MM.1S (cell line): ENCODE measurements around the gene PRMT9.
A peak's percentile ranks its signal among the peaks of the same experiment; 100 is the strongest.

ENCODE experiments used
- DNase-seq: peaks from one replicate; pipeline ENCODE4 v3.0.0-alpha.2; 2015
- H2AFZ ChIP-seq: fragments of 300-600 bp; sonication (generic); 2 replicates; pipeline ENCODE4 v1.6.0; 2016; ENCODE audit warnings: antibody characterized with exemption, low read length
- H3F3A ChIP-seq: fragments of 300-600 bp; sonication (generic); 2 replicates; pipeline ENCODE4 v1.6.1; 2016; ENCODE audit warnings: mild to moderate bottlenecking, antibody characterized with exemption, low read length, moderate library complexity, mixed read lengths; ENCODE audit not compliant: insufficient read depth
- H3K27ac ChIP-seq: fragments of 300-600 bp; sonication (generic); 2 replicates; pipeline ENCODE4 v1.5.1; 2016; ENCODE audit warnings: mild to moderate bottlenecking, low read length
- H3K27me3 ChIP-seq: fragments of 300-600 bp; sonication (generic); replicated peaks from 2 replicates; pipeline ENCODE4 v1.6.0; 2016; ENCODE audit warnings: low read length; ENCODE audit not compliant: insufficient read depth
- H3K36me3 ChIP-seq: fragments of 300-600 bp; sonication (generic); replicated peaks from 2 replicates; pipeline ENCODE4 v1.6.1; 2016; ENCODE audit warnings: mild to moderate bottlenecking, low read length, mixed read lengths; ENCODE audit not compliant: insufficient read depth
- H3K4me1 ChIP-seq: fragments of 300-600 bp; sonication (generic); 2 replicates; pipeline ENCODE4 v1.6.1; 2016; ENCODE audit warnings: low read length, mixed read lengths
- H3K4me2 ChIP-seq: fragments of 300-600 bp; sonication (generic); 2 replicates; pipeline ENCODE4 v1.6.0; 2016; ENCODE audit warnings: low read depth, low read length
- H3K4me3 ChIP-seq: fragments of 300-600 bp; sonication (generic); 2 replicates; pipeline ENCODE4 v1.5.1; 2016; ENCODE audit warnings: low read length, mixed read lengths
- H3K79me2 ChIP-seq: fragments of 300-600 bp; sonication (generic); 2 replicates; pipeline ENCODE4 v1.6.1; 2016; ENCODE audit warnings: mixed run types, low read length, mixed read lengths
- H3K9ac ChIP-seq: fragments of 300-600 bp; sonication (generic); 2 replicates; pipeline ENCODE4 v1.6.1; 2016; ENCODE audit warnings: low read length, mixed read lengths
- H3K9me2 ChIP-seq: fragments of 300-600 bp; sonication (generic); replicated peaks from 2 replicates; pipeline ENCODE4 v1.6.1; 2016; ENCODE audit warnings: mild to moderate bottlenecking, low read length, mixed read lengths; ENCODE audit not compliant: insufficient read depth
- H3K9me3 ChIP-seq: fragments of 300-600 bp; sonication (generic); replicated peaks from 2 replicates; pipeline ENCODE4 v1.6.1; 2016; ENCODE audit warnings: mild to moderate bottlenecking, low read length, mixed read lengths; ENCODE audit not compliant: insufficient read depth
- H4K20me1 ChIP-seq: fragments of 300-600 bp; sonication (generic); 2 replicates; pipeline ENCODE4 v1.6.1; 2016; ENCODE audit warnings: mild to moderate bottlenecking, low read length, moderate library complexity, mixed read lengths; ENCODE audit not compliant: insufficient read depth
- CTCF ChIP-seq: fragments of 300-600 bp; sonication (generic); IDR thresholded peaks from 2 replicates; pipeline ENCODE4 v1.5.1; 2016; ENCODE audit warnings: antibody characterized with exemption, low read length, mixed read lengths
- EZH2 ChIP-seq: fragments of 300-600 bp; sonication (generic); optimal IDR thresholded peaks from 2 replicates; pipeline ENCODE3; 2017; ENCODE audit warnings: low read depth, mild to moderate bottlenecking, antibody characterized with exemption, low read length, mixed read lengths
- EZH2phosphoT487 ChIP-seq: fragments of 300-600 bp; sonication (generic); IDR thresholded peaks from 2 replicates; pipeline ENCODE4 v1.6.1; 2018; ENCODE audit warnings: antibody characterized with exemption, low read length

Gene PRMT9

GRCh38 chr4:147620315-147620714 is 63.6 kb downstream of the PRMT9 start:
- Histone ChIP-seq H3K79me2 (peaks cover 50% of the 10 kb centered on the region), H3K36me3 (no peaks in the 10 kb centered on the region; the same call in 1 of the 2 replicates), H3K27ac (no peak overlapping the region), H3K9me3 (no peaks in the 10 kb centered on the region), H3K4me3 (no peak overlapping the region), H3K9me2 (no peaks in the 10 kb centered on the region), H2AFZ (no peak overlapping the region), H3K4me1 (0 out of 2 replicates have a peak, but pooled peaks cover 9% of the 10 kb centered on the region), H3K27me3 (no peaks in the 10 kb centered on the region), H3K4me2 (no peak overlapping the region), H3F3A (peaks cover 13% of the 10 kb centered on the region), H3K9ac (no peak overlapping the region), H4K20me1 (no peaks in the 10 kb centered on the region)
- DNase-seq = no peak
- TF ChIP-seq EZH2phosphoT487 = no peak
- TF ChIP-seq EZH2 = no peak
- no peak for TF ChIP-seq CTCF

GRCh38 chr4:147617841-147618691 is 65.9 kb downstream of the PRMT9 start:
- Histone ChIP-seq H3F3A (peaks cover 13% of the 10 kb centered on the region), H3K27ac (peak overlapping the region; percentile 79; the same call in 1 of the 2 replicates), H3K9me2 (no peaks in the 10 kb centered on the region), H3K27me3 (no peaks in the 10 kb centered on the region), H4K20me1 (no peaks in the 10 kb centered on the region), H3K4me1 (0 out of 2 replicates have a peak, but pooled peaks cover 9% of the 10 kb centered on the region), H3K4me3 (peak overlapping the region; percentile 84), H3K79me2 (peaks cover 50% of the 10 kb centered on the region), H3K36me3 (no peaks in the 10 kb centered on the region; the same call in 1 of the 2 replicates), H2AFZ (peak overlapping the region; percentile 70), H3K9me3 (no peaks in the 10 kb centered on the region), H3K9ac (peak overlapping the region; percentile 63), H3K4me2 (peak overlapping the region; percentile 92)
- TF ChIP-seq CTCF = no peak
- TF ChIP-seq EZH2 = no peak
- no peak for TF ChIP-seq EZH2phosphoT487
- peak; percentile 27 for DNase-seq

GRCh38 chr4:147617173-147617840 is 66.7 kb downstream of the PRMT9 start, which contains the start of gene TMEM184C:
Gene TMEM184C, plus strand, starts transcription at chr4:147617397. Its CDS starts 560 bp downstream, at chr4:147617957.
- Histone ChIP-seq H3K36me3 (no peaks in the 10 kb centered on the region; the same call in 1 of the 2 replicates), H4K20me1 (no peaks in the 10 kb centered on the region), H3K79me2 (peaks cover 43% of the 10 kb centered on the region), H3K4me2 (peak within 1 kb of the TSS; percentile 92), H3K4me1 (0 out of 2 replicates have a peak, but pooled peaks cover 9% of the 10 kb centered on the region), H3K4me3 (peak within 1 kb of the TSS; percentile 84), H3K27me3 (no peaks in the 10 kb centered on the region), H3F3A (peaks cover 13% of the 10 kb centered on the region), H3K9ac (peak within 1 kb of the TSS; percentile 63), H3K27ac (peak within 1 kb of the TSS; percentile 79), H3K9me2 (no peaks in the 10 kb centered on the region), H3K9me3 (no peaks in the 10 kb centered on the region), H2AFZ (peak within 1 kb of the TSS; percentile 70)
- TF ChIP-seq CTCF (peak; percentile 3; the same call in 1 of the 2 replicates), EZH2 (no peak)
- DNase-seq = peak; percentile 99
